ENCODE results near the gene PPP4C.

PPP4C gene

DNA sequence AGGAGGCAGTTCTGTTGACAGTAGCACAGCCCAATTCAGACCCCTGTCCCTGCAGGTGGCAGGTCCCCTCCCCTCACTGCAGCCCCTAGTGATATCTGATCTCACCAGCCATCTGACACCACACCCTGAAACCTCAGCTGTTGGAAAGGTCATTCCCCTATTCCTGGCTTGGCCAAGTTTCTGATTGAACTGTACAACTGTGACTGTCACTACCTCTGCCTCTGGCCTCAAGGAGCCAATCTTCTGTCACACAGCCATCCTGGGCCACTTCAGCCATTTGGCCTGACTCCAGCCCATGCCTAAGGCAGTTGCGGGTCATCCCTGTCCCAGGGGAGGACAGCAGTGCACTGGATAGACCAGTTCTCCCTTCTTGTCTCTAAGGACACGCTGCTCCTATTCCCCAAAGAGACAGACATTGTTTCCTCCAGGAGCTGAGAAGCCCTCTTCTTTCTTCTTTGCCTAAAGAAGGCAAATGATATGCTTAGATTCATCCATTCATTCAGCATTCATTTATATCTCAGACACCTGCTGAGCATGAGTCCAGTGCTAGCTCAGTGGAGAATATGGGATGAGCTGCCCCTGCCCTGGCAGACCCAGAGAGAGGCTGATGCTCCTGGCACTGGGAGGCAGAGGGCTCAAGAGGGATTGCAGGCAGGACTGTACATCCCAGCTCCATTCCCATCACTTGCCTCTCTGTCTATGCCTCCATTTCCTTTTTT is 14.8 kb upstream of the PPP4C start:
- peak overlapping the region; percentile 61 for H3K27ac ChIP-seq

DNA sequence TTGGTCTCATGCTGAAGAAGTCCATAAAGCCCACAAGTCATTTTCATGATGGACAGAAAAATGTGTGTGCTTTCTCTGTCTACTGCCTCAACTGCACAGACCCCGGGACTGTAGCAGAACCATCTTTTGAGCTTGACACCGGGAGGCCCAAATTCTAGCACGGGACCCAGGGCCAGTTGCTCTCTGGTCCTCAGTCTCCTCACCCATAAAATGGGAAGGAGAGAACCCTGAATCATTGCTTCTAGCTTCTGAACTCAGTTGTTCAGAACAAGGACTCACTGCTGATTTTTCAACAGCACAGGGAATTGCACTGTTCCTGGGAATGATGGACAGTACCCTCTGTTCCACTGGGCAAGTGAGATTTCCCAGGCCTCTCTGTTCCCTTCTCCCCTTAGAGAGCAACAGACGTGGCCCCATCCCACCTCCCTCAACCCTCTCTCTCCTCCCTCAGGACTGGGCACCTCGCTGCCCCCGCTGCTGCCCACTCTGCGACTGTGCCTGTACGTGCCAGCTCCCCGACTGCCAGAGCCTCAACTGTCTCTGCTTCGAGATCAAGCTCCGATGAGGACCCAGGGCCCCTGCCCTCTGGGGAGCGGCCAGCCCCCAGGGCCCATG is 12.4 kb upstream of the PPP4C start:
- H3K27me3 ChIP-seq (ENCODE audit: control insufficient read depth, insufficient read depth, low read length), result no peaks in the 10 kb centered on the region
- peak overlapping the region; percentile 84 for H2AFZ ChIP-seq
- peaks cover 2% of the 10 kb centered on the region for H3K36me3 ChIP-seq (ENCODE audit: control insufficient read depth, insufficient read depth, low read length)
- peaks cover 29% of the 10 kb centered on the region for H3K79me2 ChIP-seq
- peak overlapping the region; percentile 99 for H3K27ac ChIP-seq
- no peak overlapping the region for H3K4me2 ChIP-seq (ENCODE audit: low read length)
- H3K4me3 ChIP-seq (ENCODE audit: low read depth, low read length), result no peak overlapping the region
- no peak overlapping the region for H3K9ac ChIP-seq
- peaks cover 33% of the 10 kb centered on the region for H3K4me1 ChIP-seq
- no peaks in the 10 kb centered on the region for H3K9me3 ChIP-seq (ENCODE audit: control insufficient read depth, low read length)
- TF ChIP-seq, protein P1, sequence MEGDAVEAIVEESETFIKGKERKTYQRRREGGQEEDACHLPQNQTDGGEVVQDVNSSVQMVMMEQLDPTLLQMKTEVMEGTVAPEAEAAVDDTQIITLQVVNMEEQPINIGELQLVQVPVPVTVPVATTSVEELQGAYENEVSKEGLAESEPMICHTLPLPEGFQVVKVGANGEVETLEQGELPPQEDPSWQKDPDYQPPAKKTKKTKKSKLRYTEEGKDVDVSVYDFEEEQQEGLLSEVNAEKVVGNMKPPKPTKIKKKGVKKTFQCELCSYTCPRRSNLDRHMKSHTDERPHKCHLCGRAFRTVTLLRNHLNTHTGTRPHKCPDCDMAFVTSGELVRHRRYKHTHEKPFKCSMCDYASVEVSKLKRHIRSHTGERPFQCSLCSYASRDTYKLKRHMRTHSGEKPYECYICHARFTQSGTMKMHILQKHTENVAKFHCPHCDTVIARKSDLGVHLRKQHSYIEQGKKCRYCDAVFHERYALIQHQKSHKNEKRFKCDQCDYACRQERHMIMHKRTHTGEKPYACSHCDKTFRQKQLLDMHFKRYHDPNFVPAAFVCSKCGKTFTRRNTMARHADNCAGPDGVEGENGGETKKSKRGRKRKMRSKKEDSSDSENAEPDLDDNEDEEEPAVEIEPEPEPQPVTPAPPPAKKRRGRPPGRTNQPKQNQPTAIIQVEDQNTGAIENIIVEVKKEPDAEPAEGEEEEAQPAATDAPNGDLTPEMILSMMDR (IDR thresholded peaks at IDR 0.05), result no peak

More for the DNA sequence above, 14.8 kb upstream of the PPP4C start:
- Histone ChIP-seq H3K4me1 (peaks cover 22% of the 10 kb centered on the region), H3K27me3 (ENCODE audit: control insufficient read depth, insufficient read depth, low read length) (no peaks in the 10 kb centered on the region), H3K36me3 (ENCODE audit: control insufficient read depth, insufficient read depth, low read length) (no peaks in the 10 kb centered on the region), H3K9me3 (ENCODE audit: control insufficient read depth, low read length) (no peaks in the 10 kb centered on the region), H3K79me2 (peaks cover 10% of the 10 kb centered on the region), H2AFZ (peak overlapping the region; percentile 39), H3K4me2 (ENCODE audit: low read length) (peak overlapping the region; percentile 5), H3K9ac (no peak overlapping the region), H3K4me3 (ENCODE audit: low read depth, low read length) (no peak overlapping the region)
- TF ChIP-seq, protein P1 (IDR thresholded peaks at IDR 0.05), result no peak

DNA sequence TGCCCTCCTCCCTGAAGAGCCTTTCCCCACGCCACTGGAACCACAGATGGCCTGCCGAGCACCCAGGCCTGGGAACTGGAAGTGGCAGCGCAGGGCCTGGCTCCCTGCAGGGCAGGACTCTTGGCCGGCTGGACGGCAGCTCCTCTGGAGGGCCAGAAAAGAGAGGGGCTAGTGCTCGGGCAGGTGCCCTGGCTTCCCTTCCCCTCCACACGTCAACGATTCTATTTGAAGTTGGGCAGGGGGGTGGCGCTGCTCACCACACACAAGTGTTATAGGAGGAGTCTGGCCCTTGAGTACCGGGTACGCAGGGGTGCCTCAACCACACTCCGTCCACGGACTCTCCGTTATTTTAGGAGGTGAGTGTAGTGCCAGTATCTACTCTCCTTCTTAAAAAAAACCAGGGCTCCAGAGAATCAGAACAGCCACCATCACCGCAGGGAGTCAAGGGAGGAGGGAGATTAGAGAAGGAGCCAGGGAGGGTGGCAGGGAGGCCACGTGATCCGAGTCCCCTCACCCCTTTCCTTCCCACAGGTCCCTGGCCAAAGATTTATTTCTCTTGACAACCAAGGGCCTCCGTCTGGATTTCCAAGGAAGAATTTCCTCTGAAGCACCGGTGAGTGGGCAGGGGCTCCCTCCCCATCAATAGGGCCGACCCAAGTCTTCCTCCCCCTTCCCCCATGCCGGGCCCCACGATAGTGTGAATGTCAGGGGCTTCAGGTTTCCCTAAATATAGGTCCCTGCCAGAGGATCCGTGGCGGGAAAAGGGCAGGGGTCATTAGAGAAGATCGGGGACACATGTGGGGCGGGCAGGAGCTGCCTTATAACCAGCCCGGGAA is 11.7 kb upstream of the PPP4C start:
- H2AFZ ChIP-seq, result peak overlapping the region; percentile 84
- H3K4me3 ChIP-seq (ENCODE audit: low read depth, low read length), result peak overlapping the region; percentile 100
- no peaks in the 10 kb centered on the region for H3K9me3 ChIP-seq (ENCODE audit: control insufficient read depth, low read length)
- H3K27ac ChIP-seq, result peak overlapping the region; percentile 99
- H3K4me2 ChIP-seq (ENCODE audit: low read length), result peak overlapping the region; percentile 64
- H3K4me1 ChIP-seq, result peaks cover 38% of the 10 kb centered on the region
- TF ChIP-seq, protein P1 (IDR thresholded peaks at IDR 0.05), result no peak
- peaks cover 34% of the 10 kb centered on the region for H3K79me2 ChIP-seq
- H3K27me3 ChIP-seq (ENCODE audit: control insufficient read depth, insufficient read depth, low read length), result no peaks in the 10 kb centered on the region
- H3K9ac ChIP-seq, result peak overlapping the region; percentile 78
- peaks cover 5% of the 10 kb centered on the region for H3K36me3 ChIP-seq (ENCODE audit: control insufficient read depth, insufficient read depth, low read length)

DNA sequence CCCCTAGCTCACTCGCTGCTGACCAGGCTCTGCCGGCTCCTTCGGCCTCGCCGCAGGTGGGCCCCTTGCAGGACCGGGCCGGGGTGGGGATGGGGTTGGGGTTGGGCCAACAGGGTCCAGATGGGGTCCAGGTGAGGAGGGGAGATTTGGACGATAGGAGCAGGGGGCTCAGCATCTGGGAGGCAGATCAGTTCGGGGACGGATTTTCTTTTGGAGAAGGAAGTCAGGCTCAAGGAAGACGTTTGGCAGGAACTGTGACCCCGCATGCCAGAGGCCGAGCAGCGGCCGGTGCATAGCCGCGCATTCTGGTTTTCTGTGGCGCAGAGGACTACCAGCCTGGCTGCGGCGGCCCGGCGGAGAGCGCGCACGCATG is 11.1 kb upstream of the PPP4C start:
- Histone ChIP-seq H3K4me1 (peaks cover 44% of the 10 kb centered on the region), H3K4me3 (ENCODE audit: low read depth, low read length) (peak overlapping the region; percentile 100)

More for the DNA sequence above, 11.1 kb upstream of the PPP4C start:
- peak overlapping the region; percentile 84 for H2AFZ ChIP-seq
- H3K9ac ChIP-seq, result peak overlapping the region; percentile 78
- H3K36me3 ChIP-seq (ENCODE audit: control insufficient read depth, insufficient read depth, low read length), result peaks cover 5% of the 10 kb centered on the region
- peaks cover 37% of the 10 kb centered on the region for H3K79me2 ChIP-seq
- H3K4me2 ChIP-seq (ENCODE audit: low read length), result peak overlapping the region; percentile 64
- TF ChIP-seq, protein P1 (IDR thresholded peaks at IDR 0.05), result no peak
- H3K9me3 ChIP-seq (ENCODE audit: control insufficient read depth, low read length), result no peaks in the 10 kb centered on the region
- H3K27ac ChIP-seq, result peak overlapping the region; percentile 99
- H3K27me3 ChIP-seq (ENCODE audit: control insufficient read depth, insufficient read depth, low read length), result no peaks in the 10 kb centered on the region

Measured in parathyroid adenoma (tissue), 2 donors.